ENCODE results near the gene TSPAN9.

GRCh38 chr12:3165078-3165980 is 88.2 kb downstream of the TSPAN9 start:
- TF ChIP-seq CTCF (IDR thresholded peaks at IDR 0.05; ENCODE audit: insufficient read depth, low read depth, low read length) = no peak
- TF ChIP-seq EZH2 (IDR thresholded peaks at IDR 0.05; ENCODE audit: insufficient read depth, low read length) = no peak
